Breast epithelium (tissue), 4 donors: ENCODE results near the gene BBOX1. TPM values are rescaled to one million over a fixed set of nuclear protein-coding genes. Genes with fewer than 3 reads are reported as not detected.

Experiments
- DNase-seq, 2 donors: peaks; one replicate each; pipeline ENCODE4 v3.0.0-alpha.2; 2019; ENCODE audit warnings: low spot score in 2 of 2
- H3K27ac ChIP-seq, 2 donors: fragments of 200-600 bp; sonication (generic) in 1 of 2; one replicate each; pipeline ENCODE4 v1.5.1; 2016 to 2019; ENCODE audit warnings: mild to moderate bottlenecking in 1 of 2
- H3K27me3 ChIP-seq, 2 donors: fragments of 200-600 bp; sonication (generic) in 1 of 2; one replicate each; pipeline versions ENCODE4 v1.5.1 to v1.6.0; 2017 to 2019; ENCODE audit warnings: control low read depth in 1 of 2, mild to moderate bottlenecking in 1 of 2
- H3K36me3 ChIP-seq: fragments of 200-600 bp; one replicate; pipeline ENCODE4 v1.5.1; 2019
- H3K4me1 ChIP-seq, 2 donors: fragments of 200-600 bp; sonication (generic); one replicate each; pipeline ENCODE4 v1.5.1; 2016 to 2019; ENCODE audit warnings: control low read depth in 1 of 2
- H3K4me3 ChIP-seq, 3 donors: fragments of 200-600 bp; sonication (generic); 1 replicate in 2 of 3; 2 replicates in 1 of 3; pipeline ENCODE4 v1.5.1; 2016 to 2019; ENCODE audit warnings: mild to moderate bottlenecking in 3 of 3, moderate library complexity in 2 of 3
- H3K9me3 ChIP-seq, 2 donors: fragments of 200-600 bp; sonication (generic) in 1 of 2; one replicate each; pipeline ENCODE4 v1.5.1; 2016 to 2019; ENCODE audit warnings: control low read depth in 1 of 2
- POLR2A ChIP-seq: fragments of 450-650 bp; IDR thresholded peaks from one replicate; pipeline ENCODE4 v1.6.1; 2016; ENCODE audit warnings: antibody characterized with exemption, mild to moderate bottlenecking, moderate library complexity
- POLR2AphosphoS5 ChIP-seq, 3 donors: sonication (generic); formaldehyde crosslinking; IDR thresholded peaks; one replicate each; pipeline ENCODE4 v1.6.1; 2017; ENCODE audit warnings: antibody characterized with exemption in 3 of 3
- intact Hi-C: fragments of 100-400 bp; cut with DNase I; formaldehyde crosslinking; loops from one replicate; pipeline ENCODE4 v1.15.1; 2023; ENCODE audit warnings: low total_unique reads
- total RNA-seq, 3 donors: library from RNA; depleted of rRNA; stranded (reverse); fragments of >200 nt; gene quantifications; one replicate each; pipeline ENCODE4 v1.1.0, GENCODE V29; 2016
- TF ChIP-seq, protein P1 (sequence below), 3 donors: fragments of 450-650 bp; IDR thresholded peaks; one replicate each; pipeline ENCODE4 v1.5.1; 2016 to 2017; ENCODE audit warnings: antibody characterized with exemption in 3 of 3, mild to moderate bottlenecking in 3 of 3, moderate library complexity in 3 of 3

Gene BBOX1
- total RNA-seq, 3 donors from 2014 or later = 14.4 to 61.0 TPM; not detected in 1

GRCh38 chr11:27119396-27119795 is 78.8 kb downstream of the BBOX1 start:
- no peak overlapping the region for H3K27ac ChIP-seq
- TF ChIP-seq, protein P1, sequence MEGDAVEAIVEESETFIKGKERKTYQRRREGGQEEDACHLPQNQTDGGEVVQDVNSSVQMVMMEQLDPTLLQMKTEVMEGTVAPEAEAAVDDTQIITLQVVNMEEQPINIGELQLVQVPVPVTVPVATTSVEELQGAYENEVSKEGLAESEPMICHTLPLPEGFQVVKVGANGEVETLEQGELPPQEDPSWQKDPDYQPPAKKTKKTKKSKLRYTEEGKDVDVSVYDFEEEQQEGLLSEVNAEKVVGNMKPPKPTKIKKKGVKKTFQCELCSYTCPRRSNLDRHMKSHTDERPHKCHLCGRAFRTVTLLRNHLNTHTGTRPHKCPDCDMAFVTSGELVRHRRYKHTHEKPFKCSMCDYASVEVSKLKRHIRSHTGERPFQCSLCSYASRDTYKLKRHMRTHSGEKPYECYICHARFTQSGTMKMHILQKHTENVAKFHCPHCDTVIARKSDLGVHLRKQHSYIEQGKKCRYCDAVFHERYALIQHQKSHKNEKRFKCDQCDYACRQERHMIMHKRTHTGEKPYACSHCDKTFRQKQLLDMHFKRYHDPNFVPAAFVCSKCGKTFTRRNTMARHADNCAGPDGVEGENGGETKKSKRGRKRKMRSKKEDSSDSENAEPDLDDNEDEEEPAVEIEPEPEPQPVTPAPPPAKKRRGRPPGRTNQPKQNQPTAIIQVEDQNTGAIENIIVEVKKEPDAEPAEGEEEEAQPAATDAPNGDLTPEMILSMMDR (IDR thresholded peaks at IDR 0.05) = no peak
- H3K27me3 ChIP-seq = no peaks in the 10 kb centered on the region

DNA sequence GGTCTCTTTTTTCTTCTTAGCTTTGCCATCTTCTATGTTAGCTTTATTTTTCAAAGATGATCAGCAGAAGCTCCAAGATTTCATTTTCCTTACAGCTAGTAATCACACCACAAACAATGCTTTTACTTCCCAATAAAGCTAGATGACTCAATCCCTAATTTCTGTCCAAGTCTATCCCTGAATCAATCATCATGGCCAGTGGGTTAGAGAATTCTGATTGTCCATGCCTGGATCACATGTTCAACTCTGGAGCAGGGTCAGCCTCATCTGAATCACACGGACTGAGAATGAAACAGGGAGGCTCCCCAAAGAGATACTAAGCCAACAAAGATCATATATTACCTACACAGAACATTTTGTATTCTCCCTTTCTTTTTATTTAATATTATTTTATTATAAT is 79.6 kb downstream of the BBOX1 start:
- Histone ChIP-seq H3K27ac (no peak overlapping the region), H3K4me1 (no peaks in the 10 kb centered on the region), H3K9me3 (no peaks in the 10 kb centered on the region), H3K36me3 (no peaks in the 10 kb centered on the region), H3K27me3 (no peaks in the 10 kb centered on the region), H3K4me3 (no peak overlapping the region)
- DNase-seq = no peak
- TF ChIP-seq POLR2A (no peak), POLR2AphosphoS5 (IDR thresholded peaks at IDR 0.05) (no peak)
- TF ChIP-seq, protein P1 (IDR thresholded peaks at IDR 0.05) = no peak
- intact Hi-C loops = no loop called here

More at GRCh38 chr11:27119396-27119795, 78.8 kb downstream of the BBOX1 start:
- Histone ChIP-seq H3K9me3 (no peaks in the 10 kb centered on the region), H3K4me1 (no peaks in the 10 kb centered on the region), H3K4me3 (no peak overlapping the region), H3K36me3 (no peaks in the 10 kb centered on the region)
- DNase-seq = no peak
- intact Hi-C loops = no loop called here

DNA sequence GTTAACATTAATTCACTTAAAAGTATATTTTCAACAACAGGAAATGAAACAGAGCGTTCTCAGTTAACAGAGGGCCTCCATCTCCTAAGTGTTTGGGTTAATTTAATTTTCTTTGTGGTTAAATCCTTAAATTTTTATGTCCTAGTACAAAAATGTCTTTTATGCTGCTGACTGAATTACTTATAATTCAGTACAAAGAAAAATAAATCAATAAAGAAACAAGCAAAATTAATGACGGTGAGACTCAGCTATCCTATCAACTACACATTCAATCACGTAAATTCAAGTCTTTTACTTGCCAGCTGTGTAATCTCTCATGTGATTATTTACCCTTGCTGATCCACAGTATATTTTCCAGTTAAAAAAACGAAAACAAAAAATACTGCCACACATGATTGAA is 81.4 kb downstream of the BBOX1 start:
- H3K27ac ChIP-seq = no peak overlapping the region
- intact Hi-C loops = no loop called here
- H3K4me1 ChIP-seq = no peaks in the 10 kb centered on the region
- TF ChIP-seq POLR2AphosphoS5 (IDR thresholded peaks at IDR 0.05) (no peak), POLR2A (no peak)
- TF ChIP-seq, protein P1 (IDR thresholded peaks at IDR 0.05) = no peak
- no peak for DNase-seq
- H3K27me3 ChIP-seq = no peaks in the 10 kb centered on the region
- no peak overlapping the region for H3K4me3 ChIP-seq
- no peaks in the 10 kb centered on the region for H3K9me3 ChIP-seq
- H3K36me3 ChIP-seq = no peaks in the 10 kb centered on the region

DNA sequence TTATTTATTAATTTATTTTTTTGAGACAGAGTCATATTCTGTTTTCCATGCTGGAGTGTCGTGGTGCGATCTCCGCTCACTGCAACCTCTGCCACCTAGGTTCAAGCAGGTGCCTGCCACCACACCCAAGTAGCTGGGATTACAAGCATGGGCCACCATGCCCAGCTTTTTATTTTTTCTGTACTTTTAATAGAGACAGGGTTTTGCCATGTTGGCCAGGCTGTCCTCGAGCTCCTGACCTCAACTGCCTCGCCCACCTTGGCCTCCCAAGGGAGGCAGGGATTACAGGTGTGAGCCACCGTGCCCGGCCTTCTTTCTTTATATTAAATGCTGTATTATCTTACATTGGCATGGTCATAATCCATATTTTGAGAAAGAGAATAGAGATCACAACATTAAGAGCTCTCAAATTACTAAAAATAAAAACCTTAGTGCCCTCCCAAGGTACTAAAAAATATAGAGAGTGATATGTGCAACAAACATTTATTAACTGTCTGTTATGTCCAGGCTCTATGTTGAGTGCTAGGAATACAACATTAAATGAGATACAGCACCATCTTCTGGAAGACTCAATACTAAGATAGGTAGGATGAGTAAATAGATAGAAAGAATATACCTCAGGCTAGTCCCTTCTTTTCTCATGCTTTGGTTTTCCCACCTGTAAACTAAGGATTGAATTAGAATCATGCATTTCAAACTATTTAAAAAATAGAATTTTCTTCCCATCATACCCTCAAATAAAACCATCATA is 84.1 kb downstream of the BBOX1 start:
- no peaks in the 10 kb centered on the region for H3K36me3 ChIP-seq
- no peak for DNase-seq
- TF ChIP-seq POLR2A = no peak
- TF ChIP-seq POLR2AphosphoS5 (IDR thresholded peaks at IDR 0.05) = no peak
- TF ChIP-seq, protein P1 (IDR thresholded peaks at IDR 0.05) = no peak
- H3K9me3 ChIP-seq = no peaks in the 10 kb centered on the region
- H3K27ac ChIP-seq = no peak overlapping the region
- no peak overlapping the region for H3K4me3 ChIP-seq
- no peaks in the 10 kb centered on the region for H3K4me1 ChIP-seq
- H3K27me3 ChIP-seq = no peaks in the 10 kb centered on the region
- intact Hi-C loops = no loop called here

DNA sequence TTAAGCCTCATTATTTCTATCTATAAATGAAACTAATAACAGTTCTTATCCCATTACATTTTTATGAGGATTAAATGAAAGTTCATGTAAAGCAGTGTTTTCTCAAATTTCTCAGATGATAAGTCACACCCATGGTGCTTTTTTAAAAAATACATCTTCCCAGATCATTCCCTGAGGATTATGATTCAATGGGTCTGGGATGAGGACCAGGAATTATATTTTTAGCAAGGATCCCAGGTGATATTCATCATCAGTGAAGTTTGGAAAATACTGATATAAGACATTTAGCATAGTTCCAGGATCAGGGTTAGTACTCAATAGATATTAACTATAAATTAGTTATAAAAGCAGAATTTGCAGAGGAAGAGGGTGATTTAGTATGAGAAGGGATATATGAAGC is 89.1 kb downstream of the BBOX1 start:
- no peaks in the 10 kb centered on the region for H3K36me3 ChIP-seq
- no peak overlapping the region for H3K4me3 ChIP-seq
- no peaks in the 10 kb centered on the region for H3K4me1 ChIP-seq
- no peaks in the 10 kb centered on the region for H3K9me3 ChIP-seq
- no peak for DNase-seq
- TF ChIP-seq POLR2A (no peak), POLR2AphosphoS5 (IDR thresholded peaks at IDR 0.05) (no peak)
- TF ChIP-seq, protein P1 (IDR thresholded peaks at IDR 0.05) = no peak
- no peaks in the 10 kb centered on the region for H3K27me3 ChIP-seq
- H3K27ac ChIP-seq = no peak overlapping the region
- intact Hi-C loops = loop anchor here (5.0 kb wide), 1 partner anchor 548 kb away; no protein-coding TSS in a partner anchor
